Lower lobe of right lung (tissue), 2 donors: ENCODE data around the gene ASS1. TPM values are rescaled to one million over a fixed set of nuclear protein-coding genes. Genes with fewer than 3 reads are reported as not detected.

ENCODE experiments used
- ATAC-seq, 2 donors: fragments of 200-7000 bp; cut with Tn5 transposase; one replicate each; pipeline ENCODE4 v1.9.1; 2020 to 2022; ENCODE audit warnings: mild to moderate bottlenecking in 2 of 2, moderate library complexity in 2 of 2
- DNase-seq: peaks from one replicate; pipeline ENCODE4 v3.0.0-alpha.2; 2020
- H3K27ac ChIP-seq: fragments of 200-600 bp; one replicate; pipeline ENCODE4 v1.8.0; 2022
- H3K27me3 ChIP-seq: fragments of 200-600 bp; one replicate; pipeline ENCODE4 v1.8.0; 2022; ENCODE audit warnings: low read depth
- H3K36me3 ChIP-seq: fragments of 200-600 bp; one replicate; pipeline ENCODE4 v1.8.0; 2022; ENCODE audit warnings: mild to moderate bottlenecking
- H3K4me1 ChIP-seq: fragments of 200-600 bp; one replicate; pipeline ENCODE4 v1.8.0; 2022
- H3K4me3 ChIP-seq: fragments of 200-600 bp; one replicate; pipeline ENCODE4 v1.8.0; 2022; ENCODE audit warnings: mild to moderate bottlenecking
- H3K9me3 ChIP-seq: fragments of 200-600 bp; one replicate; pipeline ENCODE4 v1.8.0; 2022
- intact Hi-C: fragments of 100-400 bp; cut with DNase I; formaldehyde crosslinking; loops from one replicate; pipeline ENCODE4 v1.11.0; 2022
- total RNA-seq: library from RNA; stranded (reverse); fragmentation: NEBNext Ultra II Directional; extraction: Animal tissue kit (Norgen Biotek cat#: 25700); gene quantifications from one replicate; pipeline ENCODE4 v1.2.1, GENCODE V29; 2021
- TF ChIP-seq, protein P1 (sequence below): fragments of 200-600 bp; IDR thresholded peaks from one replicate; pipeline ENCODE4 v1.8.0; 2022; ENCODE audit warnings: antibody characterized with exemption, mild to moderate bottlenecking
- donor health status: DM: no; HTN: yes; CAD: no; lungs with severe emphysema.

Gene ASS1
- total RNA-seq, 1 donor from 2014 or later, result 75.2 TPM

DNA sequence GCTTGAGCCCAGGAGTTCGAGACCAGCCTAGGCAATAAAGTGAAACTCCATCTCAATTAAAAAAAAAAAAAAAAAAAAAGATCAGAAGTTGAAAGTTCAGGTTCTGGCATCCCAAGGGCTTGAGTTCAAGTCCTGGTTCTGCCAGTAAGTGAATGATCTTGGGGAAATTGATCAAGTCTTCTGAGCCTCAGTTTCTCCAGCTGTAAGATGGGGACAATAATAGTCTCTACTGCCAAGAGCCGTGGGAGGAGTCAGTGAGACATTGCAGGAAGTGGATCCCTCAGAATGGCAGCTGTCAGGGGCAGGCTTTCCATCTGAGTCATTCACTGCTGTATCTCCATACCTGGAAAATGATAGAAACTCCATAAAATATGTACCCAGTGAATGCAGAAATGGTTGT, 96.8 kb downstream of the ASS1 start:
- ATAC-seq (no peak), DNase-seq (no peak)
- intact Hi-C loops, result no loop called here
- Histone ChIP-seq H3K27me3 (peaks cover 55% of the 10 kb centered on the region), H3K36me3 (no peaks in the 10 kb centered on the region), H3K4me1 (no peaks in the 10 kb centered on the region), H3K27ac (no peak overlapping the region), H3K4me3 (no peak overlapping the region), H3K9me3 (no peaks in the 10 kb centered on the region)
- TF ChIP-seq, protein P1, sequence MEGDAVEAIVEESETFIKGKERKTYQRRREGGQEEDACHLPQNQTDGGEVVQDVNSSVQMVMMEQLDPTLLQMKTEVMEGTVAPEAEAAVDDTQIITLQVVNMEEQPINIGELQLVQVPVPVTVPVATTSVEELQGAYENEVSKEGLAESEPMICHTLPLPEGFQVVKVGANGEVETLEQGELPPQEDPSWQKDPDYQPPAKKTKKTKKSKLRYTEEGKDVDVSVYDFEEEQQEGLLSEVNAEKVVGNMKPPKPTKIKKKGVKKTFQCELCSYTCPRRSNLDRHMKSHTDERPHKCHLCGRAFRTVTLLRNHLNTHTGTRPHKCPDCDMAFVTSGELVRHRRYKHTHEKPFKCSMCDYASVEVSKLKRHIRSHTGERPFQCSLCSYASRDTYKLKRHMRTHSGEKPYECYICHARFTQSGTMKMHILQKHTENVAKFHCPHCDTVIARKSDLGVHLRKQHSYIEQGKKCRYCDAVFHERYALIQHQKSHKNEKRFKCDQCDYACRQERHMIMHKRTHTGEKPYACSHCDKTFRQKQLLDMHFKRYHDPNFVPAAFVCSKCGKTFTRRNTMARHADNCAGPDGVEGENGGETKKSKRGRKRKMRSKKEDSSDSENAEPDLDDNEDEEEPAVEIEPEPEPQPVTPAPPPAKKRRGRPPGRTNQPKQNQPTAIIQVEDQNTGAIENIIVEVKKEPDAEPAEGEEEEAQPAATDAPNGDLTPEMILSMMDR, result no peak

DNA sequence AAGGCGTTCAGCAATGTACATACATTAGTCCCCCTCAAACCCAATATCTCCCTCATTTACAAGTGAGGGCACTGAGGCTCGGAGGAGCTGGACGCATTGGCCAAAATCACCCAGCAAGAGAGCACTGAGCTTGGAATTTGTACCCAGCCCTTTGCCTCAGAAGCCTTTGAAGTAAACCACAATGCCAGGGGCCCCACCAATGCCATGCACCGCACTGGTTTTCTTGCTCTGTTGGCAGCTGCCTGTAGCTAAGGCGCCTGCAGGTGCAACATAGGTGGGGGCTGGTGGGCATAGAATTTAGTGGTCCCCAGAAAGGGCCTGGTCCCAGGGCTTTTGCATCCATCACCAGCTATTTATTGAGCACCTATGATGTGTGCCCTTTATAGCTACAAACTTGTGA, 97.3 kb downstream of the ASS1 start:
- TF ChIP-seq, protein P1, result no peak
- H3K4me3 ChIP-seq, result no peak overlapping the region
- intact Hi-C loops, result no loop called here
- peaks cover 50% of the 10 kb centered on the region for H3K27me3 ChIP-seq
- H3K36me3 ChIP-seq, result no peaks in the 10 kb centered on the region
- no peak overlapping the region for H3K27ac ChIP-seq
- H3K4me1 ChIP-seq, result no peaks in the 10 kb centered on the region
- H3K9me3 ChIP-seq, result no peaks in the 10 kb centered on the region
- ATAC-seq, result no peak
- DNase-seq, result no peak

DNA sequence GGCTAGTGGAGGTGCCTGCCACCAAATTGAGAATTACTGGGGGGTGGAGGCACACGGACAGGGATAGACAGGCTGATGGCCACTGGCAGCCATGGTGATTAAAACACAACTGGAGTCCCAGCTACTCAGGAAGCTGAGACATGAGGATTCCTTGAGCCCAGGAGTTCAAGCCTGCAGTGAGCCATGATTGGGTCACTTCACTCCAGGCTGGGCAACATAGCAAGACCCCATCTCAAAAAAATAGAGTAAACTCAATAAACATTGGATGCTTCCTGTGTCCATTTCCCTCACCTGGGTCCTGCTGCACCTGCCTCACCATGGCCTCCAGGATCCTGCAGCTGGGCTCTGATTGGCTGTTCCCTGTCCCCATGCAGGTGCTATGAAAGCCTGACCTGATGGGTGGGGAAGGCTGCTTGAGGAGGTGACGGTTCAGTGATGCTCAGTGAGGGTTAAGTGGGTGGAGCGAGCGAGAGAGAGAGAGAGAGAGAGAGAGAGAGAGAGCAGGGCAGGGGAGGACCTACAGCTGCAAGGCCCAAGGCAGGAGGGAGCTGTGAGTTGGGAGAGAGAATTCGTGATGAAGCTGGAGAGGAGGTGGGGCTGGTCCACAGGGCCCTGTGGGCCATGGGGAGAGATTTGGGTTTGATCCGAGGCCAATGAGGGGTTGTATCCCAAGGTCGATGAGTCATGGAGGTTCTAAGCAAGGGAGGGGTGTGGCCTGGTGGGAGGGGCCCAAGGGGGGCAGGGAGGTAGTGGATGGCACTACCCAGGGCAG, 97.9 kb downstream of the ASS1 start:
- H3K27me3 ChIP-seq, result peaks cover 44% of the 10 kb centered on the region
- no peak for ATAC-seq
- no peaks in the 10 kb centered on the region for H3K4me1 ChIP-seq

DNA sequence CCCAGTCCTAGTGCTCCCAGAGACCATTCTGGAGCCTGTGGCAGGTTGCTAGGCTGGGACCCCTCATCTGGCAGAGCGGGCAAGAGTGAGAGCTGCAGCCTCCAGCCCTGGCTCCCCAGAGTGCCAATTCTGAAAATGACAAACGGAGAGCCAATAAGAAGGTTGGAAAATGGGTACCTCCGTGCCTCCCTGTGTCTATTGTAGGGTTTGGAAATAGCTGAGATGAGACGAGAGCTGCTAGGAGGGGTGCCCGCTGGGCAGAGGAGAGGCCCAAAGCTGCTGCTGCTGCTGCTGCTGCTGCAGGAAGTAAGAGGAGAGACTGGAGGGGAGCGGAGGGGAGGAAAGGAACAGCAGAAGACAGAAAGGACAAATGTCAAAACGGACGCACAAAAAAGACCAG, 98.6 kb downstream of the ASS1 start:
- no peaks in the 10 kb centered on the region for H3K9me3 ChIP-seq
- intact Hi-C loops, result no loop called here
- H3K4me3 ChIP-seq, result no peak overlapping the region
- DNase-seq, result no peak
- H3K36me3 ChIP-seq, result no peaks in the 10 kb centered on the region
- no peak overlapping the region for H3K27ac ChIP-seq
- ATAC-seq, result no peak
- H3K4me1 ChIP-seq, result no peaks in the 10 kb centered on the region
- TF ChIP-seq, protein P1, result no peak
- H3K27me3 ChIP-seq, result peaks cover 38% of the 10 kb centered on the region

More for the DNA sequence above, 97.9 kb downstream of the ASS1 start:
- H3K36me3 ChIP-seq, result no peaks in the 10 kb centered on the region
- no peak for DNase-seq
- H3K9me3 ChIP-seq, result no peaks in the 10 kb centered on the region
- H3K27ac ChIP-seq, result no peak overlapping the region
- H3K4me3 ChIP-seq, result no peak overlapping the region
- TF ChIP-seq, protein P1, result no peak
- intact Hi-C loops, result no loop called here

DNA sequence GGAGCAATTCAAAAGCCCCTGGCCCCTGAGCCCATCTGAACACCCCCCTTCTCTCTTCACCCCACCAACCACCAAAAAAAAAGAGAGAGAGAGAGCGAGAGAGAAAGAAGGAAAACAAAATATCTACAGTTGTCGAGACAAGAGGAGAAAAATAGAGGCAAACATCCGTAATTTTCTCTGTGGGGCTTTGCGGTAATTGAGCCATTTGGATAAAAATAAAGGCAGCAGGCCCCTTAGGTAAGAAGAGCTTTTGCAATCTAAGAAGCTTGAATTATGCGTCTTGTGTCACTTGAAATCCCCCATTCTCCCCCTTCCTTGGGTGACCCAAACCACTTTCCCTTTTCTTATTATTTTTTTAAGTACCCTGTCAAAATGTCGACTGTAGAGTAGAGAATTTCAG, 99.1 kb downstream of the ASS1 start:
- no peak for DNase-seq
- Histone ChIP-seq H3K4me1 (no peaks in the 10 kb centered on the region), H3K9me3 (no peaks in the 10 kb centered on the region), H3K27me3 (peaks cover 33% of the 10 kb centered on the region), H3K4me3 (no peak overlapping the region), H3K36me3 (no peaks in the 10 kb centered on the region), H3K27ac (no peak overlapping the region)
- ATAC-seq, result no peak
- intact Hi-C loops, result no loop called here
- TF ChIP-seq, protein P1, result no peak
